Astrocyte (in vitro differentiated cells and primary cell): Measurements from ENCODE around the gene MAP7. TPM values are rescaled to one million over a fixed set of nuclear protein-coding genes. Genes with fewer than 3 reads are reported as not detected.
"Not testable (repeated sequence)": the region's sequence is repeated elsewhere in the genome, so short reads cannot be mapped to it uniquely, and the experiment has no call there.

ENCODE experiments used
- DNase-seq: peaks from one replicate; pipeline ENCODE4 v3.0.0-alpha.2; 2010; ENCODE audit warnings: low read depth
- FAIRE-seq: peaks from 2 replicates; lab custom pipeline; 2011; peaks lifted over from hg19 to GRCh38; lab: Jason Lieb, UNC
- H2AFZ ChIP-seq: 2 replicates; pipeline ENCODE4 v1.6.0; 2012; ENCODE audit warnings: low read depth, low read length, inconsistent platforms
- H3K27ac ChIP-seq: 2 replicates; pipeline ENCODE4 v1.5.1; 2011; ENCODE audit warnings: low read depth, low read length, inconsistent platforms
- H3K27me3 ChIP-seq: 2 replicates; pipeline ENCODE4 v1.6.0; 2011; ENCODE audit warnings: low read length, inconsistent platforms; ENCODE audit not compliant: insufficient read depth
- H3K36me3 ChIP-seq: 2 replicates; pipeline ENCODE4 v1.5.1; 2011; ENCODE audit warnings: low read length, inconsistent platforms; ENCODE audit not compliant: insufficient read depth
- H3K4me1 ChIP-seq: 2 replicates; pipeline ENCODE4 v1.5.1; 2011; ENCODE audit warnings: low read length, inconsistent platforms; ENCODE audit not compliant: insufficient read depth
- H3K4me2 ChIP-seq: 2 replicates; pipeline ENCODE4 v1.6.0; 2012; ENCODE audit warnings: low read length, inconsistent platforms
- H3K4me3 ChIP-seq: 2 replicates; pipeline ENCODE4 v1.5.1; 2011; ENCODE audit warnings: low read depth, mild to moderate bottlenecking, low read length, inconsistent platforms; ENCODE audit not compliant: insufficient read depth
- H3K79me2 ChIP-seq: 2 replicates; pipeline ENCODE4 v1.6.0; 2012; ENCODE audit warnings: mild to moderate bottlenecking, low read length, inconsistent platforms; ENCODE audit not compliant: insufficient read depth
- H3K9ac ChIP-seq: 2 replicates; pipeline ENCODE4 v1.6.0; 2012; ENCODE audit warnings: mild to moderate bottlenecking, low read length, inconsistent platforms
- H3K9me3 ChIP-seq: 2 replicates; pipeline ENCODE4 v1.5.1; 2012; ENCODE audit warnings: low read depth, mild to moderate bottlenecking, low read length, inconsistent platforms; ENCODE audit not compliant: insufficient read depth
- H4K20me1 ChIP-seq: 2 replicates; pipeline ENCODE4 v1.6.0; 2012; ENCODE audit warnings: low read length, inconsistent platforms; ENCODE audit not compliant: insufficient read depth
- H3K27ac Mint-ChIP-seq: one replicate; pipeline ENCODE4 v1.8.0; 2021; ENCODE audit warnings: mild to moderate bottlenecking, mixed read lengths; ENCODE audit not compliant: unreplicated experiment
- H3K27me3 Mint-ChIP-seq: one replicate; pipeline ENCODE4 v1.8.0; 2021; ENCODE audit warnings: low read depth, mixed read lengths; ENCODE audit not compliant: unreplicated experiment
- H3K36me3 Mint-ChIP-seq: one replicate; pipeline ENCODE4 v1.8.0; 2021; ENCODE audit warnings: low read depth, mixed read lengths; ENCODE audit not compliant: unreplicated experiment
- H3K4me1 Mint-ChIP-seq: one replicate; pipeline ENCODE4 v1.8.0; 2021; ENCODE audit warnings: low read depth, mixed read lengths; ENCODE audit not compliant: unreplicated experiment
- H3K4me3 Mint-ChIP-seq: one replicate; pipeline ENCODE4 v1.8.0; 2021; ENCODE audit warnings: mild to moderate bottlenecking, moderate library complexity, mixed read lengths; ENCODE audit not compliant: unreplicated experiment
- H3K9me3 Mint-ChIP-seq: one replicate; pipeline ENCODE4 v1.8.0; 2021; ENCODE audit warnings: mild to moderate bottlenecking, mixed read lengths; ENCODE audit not compliant: unreplicated experiment
- EZH2 ChIP-seq: IDR thresholded peaks from 2 replicates; pipeline ENCODE4 v1.6.1; 2012; ENCODE audit warnings: mild to moderate bottlenecking, low read length, inconsistent platforms; ENCODE audit not compliant: insufficient read depth
- total RNA-seq: library from RNA; stranded (reverse); gene quantifications from 2 replicates; pipeline ENCODE4 v1.2.1, GENCODE V29; 2021
- TF ChIP-seq, protein P1 (sequence below): IDR thresholded peaks from 2 replicates; pipeline ENCODE4 v1.5.1; 2011; ENCODE audit warnings: low read depth, mild to moderate bottlenecking, inconsistent platforms, low read length, moderate library complexity; ENCODE audit not compliant: insufficient read depth

Gene MAP7
- total RNA-seq, 1 donor from 2014 or later = 3.3 TPM

- no peaks in the 10 kb centered on the region for H4K20me1 ChIP-seq
- FAIRE-seq = no peak
These were observed 58.5 kb downstream of the MAP7 start for GRCh38 chr6:136491754-136492153.

GRCh38 chr6:136491251-136491650 lies 59.0 kb downstream of the MAP7 start:
- no peaks in the 10 kb centered on the region for H3K4me1 Mint-ChIP-seq
- H3K9ac ChIP-seq = no peak overlapping the region
- no peak overlapping the region for H3K27ac Mint-ChIP-seq
- no peaks in the 10 kb centered on the region for H3K9me3 ChIP-seq
- no peaks in the 10 kb centered on the region for H3K36me3 ChIP-seq
- no peaks in the 10 kb centered on the region for H3K4me1 ChIP-seq
- H3K4me3 Mint-ChIP-seq = no peak overlapping the region
- H4K20me1 ChIP-seq = no peaks in the 10 kb centered on the region
- H3K4me3 ChIP-seq = no peak overlapping the region
- no peak for FAIRE-seq
- TF ChIP-seq EZH2 = no peak
- TF ChIP-seq, protein P1, sequence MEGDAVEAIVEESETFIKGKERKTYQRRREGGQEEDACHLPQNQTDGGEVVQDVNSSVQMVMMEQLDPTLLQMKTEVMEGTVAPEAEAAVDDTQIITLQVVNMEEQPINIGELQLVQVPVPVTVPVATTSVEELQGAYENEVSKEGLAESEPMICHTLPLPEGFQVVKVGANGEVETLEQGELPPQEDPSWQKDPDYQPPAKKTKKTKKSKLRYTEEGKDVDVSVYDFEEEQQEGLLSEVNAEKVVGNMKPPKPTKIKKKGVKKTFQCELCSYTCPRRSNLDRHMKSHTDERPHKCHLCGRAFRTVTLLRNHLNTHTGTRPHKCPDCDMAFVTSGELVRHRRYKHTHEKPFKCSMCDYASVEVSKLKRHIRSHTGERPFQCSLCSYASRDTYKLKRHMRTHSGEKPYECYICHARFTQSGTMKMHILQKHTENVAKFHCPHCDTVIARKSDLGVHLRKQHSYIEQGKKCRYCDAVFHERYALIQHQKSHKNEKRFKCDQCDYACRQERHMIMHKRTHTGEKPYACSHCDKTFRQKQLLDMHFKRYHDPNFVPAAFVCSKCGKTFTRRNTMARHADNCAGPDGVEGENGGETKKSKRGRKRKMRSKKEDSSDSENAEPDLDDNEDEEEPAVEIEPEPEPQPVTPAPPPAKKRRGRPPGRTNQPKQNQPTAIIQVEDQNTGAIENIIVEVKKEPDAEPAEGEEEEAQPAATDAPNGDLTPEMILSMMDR = no peak
- no peak for DNase-seq
- no peaks in the 10 kb centered on the region for H3K79me2 ChIP-seq
- H3K36me3 Mint-ChIP-seq = no peaks in the 10 kb centered on the region
- no peak overlapping the region for H2AFZ ChIP-seq
- H3K9me3 Mint-ChIP-seq = no peaks in the 10 kb centered on the region
- H3K27me3 ChIP-seq = no peaks in the 10 kb centered on the region
- no peak overlapping the region for H3K27ac ChIP-seq
- H3K4me2 ChIP-seq = no peak overlapping the region
- no peaks in the 10 kb centered on the region for H3K27me3 Mint-ChIP-seq

More at GRCh38 chr6:136491754-136492153, 58.5 kb downstream of the MAP7 start:
- H3K9ac ChIP-seq = no peak overlapping the region
- no peaks in the 10 kb centered on the region for H3K36me3 ChIP-seq
- TF ChIP-seq, protein P1 = no peak
- no peak for TF ChIP-seq EZH2
- no peaks in the 10 kb centered on the region for H3K27me3 Mint-ChIP-seq
- no peak overlapping the region for H3K4me2 ChIP-seq
- H3K27ac Mint-ChIP-seq = no peak overlapping the region
- H3K79me2 ChIP-seq = no peaks in the 10 kb centered on the region
- no peak overlapping the region for H3K27ac ChIP-seq
- no peak overlapping the region for H3K4me3 Mint-ChIP-seq
- no peak overlapping the region for H3K4me3 ChIP-seq
- no peaks in the 10 kb centered on the region for H3K27me3 ChIP-seq
- H2AFZ ChIP-seq = no peak overlapping the region
- H3K9me3 Mint-ChIP-seq = no peaks in the 10 kb centered on the region
- no peaks in the 10 kb centered on the region for H3K4me1 ChIP-seq
- no peak for DNase-seq
- H3K9me3 ChIP-seq = no peaks in the 10 kb centered on the region
- H3K4me1 Mint-ChIP-seq = no peaks in the 10 kb centered on the region
- no peaks in the 10 kb centered on the region for H3K36me3 Mint-ChIP-seq

- not testable (repeated sequence) for H3K27me3 Mint-ChIP-seq, H3K9ac ChIP-seq, H3K36me3 ChIP-seq, H3K4me1 Mint-ChIP-seq, H3K27ac Mint-ChIP-seq, H3K4me3 Mint-ChIP-seq, H3K36me3 Mint-ChIP-seq, H2AFZ ChIP-seq, H3K9me3 Mint-ChIP-seq, FAIRE-seq, H3K4me2 ChIP-seq, H3K79me2 ChIP-seq, H4K20me1 ChIP-seq, H3K4me3 ChIP-seq, H3K4me1 ChIP-seq, H3K9me3 ChIP-seq, H3K27me3 ChIP-seq, H3K27ac ChIP-seq, DNase-seq
These were observed 60.6 kb downstream of the MAP7 start for GRCh38 chr6:136489689-136490033.
